T-helper 17 cell (primary cell): ENCODE data around the gene ZNF597. TPM values are rescaled to one million over a fixed set of nuclear protein-coding genes. Genes with fewer than 3 reads are reported as not detected.
"Not testable (repeated sequence)": the region's sequence is repeated elsewhere in the genome, so short reads cannot be mapped to it uniquely, and the experiment has no call there.

Source experiments
- ATAC-seq: fragments of 150-1000 bp; cut with Tn5 transposase; 2 replicates; pipeline ENCODE4 v1.10.0; 2021; ENCODE audit warnings: mild to moderate bottlenecking, moderate library complexity
- DNase-seq, 3 donors: peaks; one replicate each; pipeline versions ENCODE4 v3.0.0 to v3.0.0-alpha.2; 2020 to 2021
- H3K9me3 ChIP-seq: one replicate; pipeline ENCODE4 v1.7.0; 2013; ENCODE audit warnings: low read length, mild to moderate bottlenecking; ENCODE audit not compliant: control insufficient read depth, poor library complexity, severe bottlenecking
- H3K27ac Mint-ChIP-seq: one replicate; pipeline ENCODE4 v1.8.0; 2022; ENCODE audit warnings: mild to moderate bottlenecking, moderate library complexity, mixed read lengths
- H3K27me3 Mint-ChIP-seq: one replicate; pipeline ENCODE4 v1.8.0; 2022; ENCODE audit warnings: mixed read lengths
- H3K36me3 Mint-ChIP-seq: one replicate; pipeline ENCODE4 v1.8.0; 2022; ENCODE audit warnings: low read depth, mixed read lengths
- H3K4me1 Mint-ChIP-seq: one replicate; pipeline ENCODE4 v1.8.0; 2022; ENCODE audit warnings: mild to moderate bottlenecking, mixed read lengths
- H3K4me3 Mint-ChIP-seq: one replicate; pipeline ENCODE4 v1.8.0; 2022; ENCODE audit warnings: mild to moderate bottlenecking, moderate library complexity, mixed read lengths
- total RNA-seq, 4 donors: library from RNA in 2 of 4; stranded (reverse) in 2 of 4; gene quantifications; one replicate each; pipeline ENCODE4 v1.2.3 and lab custom pipeline; 2022 to 2026

ZNF597 gene
- total RNA-seq, 2 donors from 2014 or later: 3.0 to 3.2 TPM

DNA sequence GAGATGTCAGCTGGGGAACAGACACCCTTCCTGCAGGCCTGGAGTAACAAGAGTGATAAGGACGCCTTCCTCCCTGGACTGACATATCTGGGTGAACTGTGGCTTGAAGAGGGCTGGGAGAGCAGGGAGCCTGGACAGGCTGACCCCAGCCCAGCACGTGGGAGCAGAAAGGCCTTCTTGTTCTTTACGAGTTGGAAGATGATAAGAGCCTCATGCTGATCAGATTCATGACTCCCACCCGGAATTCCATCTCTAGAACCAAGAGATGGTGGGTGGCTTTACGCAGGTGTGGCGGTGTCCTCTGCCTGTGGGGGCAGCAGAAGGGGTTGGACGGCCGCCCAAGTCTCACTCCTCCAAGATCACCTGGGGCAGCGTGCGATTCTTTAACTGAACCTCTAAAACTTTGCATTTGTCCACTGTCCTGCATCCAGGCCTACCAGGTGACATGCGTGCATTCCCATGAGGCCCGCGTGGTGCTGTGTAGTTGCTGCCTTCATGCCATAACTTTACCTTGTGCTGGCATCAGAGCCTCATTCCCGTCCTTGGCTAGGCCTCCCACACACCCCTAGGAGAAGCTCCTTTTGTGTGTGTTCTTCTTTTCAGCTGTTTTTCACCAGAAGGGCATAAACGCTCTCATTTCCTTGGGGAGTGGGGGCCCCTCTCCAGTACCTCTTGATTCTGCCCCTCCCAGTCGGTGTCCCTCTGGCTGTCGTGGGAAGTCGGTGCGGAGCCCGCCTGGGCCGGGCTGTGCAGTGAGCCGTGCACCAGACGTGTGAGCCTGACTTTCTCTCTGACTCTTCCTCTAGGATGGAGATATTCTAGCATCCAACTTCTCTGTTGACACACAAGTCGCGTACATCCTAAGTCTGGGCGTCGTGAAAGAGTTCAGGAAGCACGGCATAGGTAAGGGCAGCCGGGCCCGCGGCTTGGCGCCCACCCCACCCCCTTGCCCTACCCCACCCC, 38.7 kb upstream of the ZNF597 start:
- ATAC-seq: no peak
- Mint-ChIP-seq H3K27me3 (no peaks in the 10 kb centered on the region), H3K27ac (no peak overlapping the region)

DNA sequence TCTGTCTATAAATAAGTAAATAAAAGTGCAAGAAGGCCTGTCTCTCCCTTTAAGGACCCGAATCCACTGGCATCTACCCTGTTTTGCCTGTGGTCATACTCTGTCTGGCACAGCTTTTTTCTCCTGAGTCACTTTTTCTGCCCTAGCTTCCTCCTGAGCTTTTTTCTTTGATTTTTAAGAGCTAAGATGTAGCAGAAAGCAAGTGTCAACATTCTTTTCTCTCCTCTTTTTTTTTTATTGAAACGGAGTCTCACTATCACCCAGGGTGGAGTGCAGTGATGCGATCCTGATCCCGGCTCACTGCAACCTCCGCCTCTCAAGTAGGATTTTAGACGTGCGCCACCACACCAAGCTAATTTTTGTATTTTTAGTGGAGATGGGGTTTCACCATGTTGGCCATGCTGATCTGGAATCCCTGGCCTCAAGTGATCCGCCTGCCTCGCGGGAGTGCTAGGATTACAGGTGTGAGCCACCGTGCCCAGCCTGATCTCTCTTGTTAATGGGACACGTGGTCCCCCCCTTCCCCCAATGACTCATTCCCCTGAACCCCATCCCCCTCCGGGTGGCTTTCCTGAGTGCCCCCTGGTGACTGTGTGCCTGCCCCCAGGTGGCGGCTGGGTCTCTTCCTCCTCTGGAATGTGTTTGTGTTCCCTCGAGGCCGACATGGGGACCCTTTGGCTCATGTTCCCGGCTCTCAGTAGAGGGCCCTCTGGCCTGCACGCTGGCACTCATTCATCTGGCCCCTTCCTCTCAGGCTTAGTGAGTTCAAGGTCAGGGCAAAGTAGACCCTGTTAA, 37.8 kb upstream of the ZNF597 start:
- Mint-ChIP-seq H3K27me3 (no peaks in the 10 kb centered on the region), H3K36me3 (peaks cover 11% of the 10 kb centered on the region), H3K27ac (no peak overlapping the region), H3K4me1 (peaks cover 2% of the 10 kb centered on the region), H3K4me3 (peak overlapping the region; percentile 52)
- DNase-seq (no peak), ATAC-seq (no peak)
- no peaks in the 10 kb centered on the region for H3K9me3 ChIP-seq

More for the DNA sequence above, 38.7 kb upstream of the ZNF597 start:
- no peaks in the 10 kb centered on the region for H3K9me3 ChIP-seq
- Mint-ChIP-seq H3K36me3 (peaks cover 11% of the 10 kb centered on the region), H3K4me3 (no peak overlapping the region), H3K4me1 (peaks cover 2% of the 10 kb centered on the region)
- no peak for DNase-seq

DNA sequence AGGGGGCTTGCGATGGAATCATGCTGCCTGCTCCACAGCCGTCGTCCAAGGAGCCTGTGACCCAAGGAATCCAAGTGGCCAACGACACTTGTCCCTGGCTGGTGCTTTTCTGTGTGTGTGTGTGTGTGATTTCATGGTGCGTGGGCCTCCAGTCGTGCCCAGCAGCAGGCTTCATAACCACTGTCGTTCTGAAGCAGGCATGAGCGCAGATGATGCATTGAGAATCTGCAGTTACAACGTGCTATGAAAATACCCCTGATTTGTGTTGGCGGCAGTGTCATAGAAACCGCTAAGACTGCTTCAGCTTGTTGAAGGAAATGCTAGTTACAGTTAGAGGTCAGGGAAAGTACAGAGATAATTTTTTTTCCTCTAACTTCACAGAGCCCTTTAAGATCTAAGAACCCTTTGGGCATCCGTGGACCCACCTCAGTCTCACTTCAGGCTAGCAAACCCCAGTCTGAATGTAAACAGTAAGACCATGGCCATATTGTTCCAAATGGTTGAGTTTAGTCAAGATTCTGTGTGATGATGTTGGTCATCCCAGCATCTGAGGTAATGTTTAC, 36.4 kb upstream of the ZNF597 start:
- Mint-ChIP-seq H3K4me1 (peaks cover 7% of the 10 kb centered on the region), H3K36me3 (peaks cover 10% of the 10 kb centered on the region), H3K27me3 (no peaks in the 10 kb centered on the region), H3K4me3 (no peak overlapping the region), H3K27ac (peak overlapping the region; percentile 24)
- ATAC-seq (peak; percentile 75), DNase-seq (no peak)
- no peaks in the 10 kb centered on the region for H3K9me3 ChIP-seq

DNA sequence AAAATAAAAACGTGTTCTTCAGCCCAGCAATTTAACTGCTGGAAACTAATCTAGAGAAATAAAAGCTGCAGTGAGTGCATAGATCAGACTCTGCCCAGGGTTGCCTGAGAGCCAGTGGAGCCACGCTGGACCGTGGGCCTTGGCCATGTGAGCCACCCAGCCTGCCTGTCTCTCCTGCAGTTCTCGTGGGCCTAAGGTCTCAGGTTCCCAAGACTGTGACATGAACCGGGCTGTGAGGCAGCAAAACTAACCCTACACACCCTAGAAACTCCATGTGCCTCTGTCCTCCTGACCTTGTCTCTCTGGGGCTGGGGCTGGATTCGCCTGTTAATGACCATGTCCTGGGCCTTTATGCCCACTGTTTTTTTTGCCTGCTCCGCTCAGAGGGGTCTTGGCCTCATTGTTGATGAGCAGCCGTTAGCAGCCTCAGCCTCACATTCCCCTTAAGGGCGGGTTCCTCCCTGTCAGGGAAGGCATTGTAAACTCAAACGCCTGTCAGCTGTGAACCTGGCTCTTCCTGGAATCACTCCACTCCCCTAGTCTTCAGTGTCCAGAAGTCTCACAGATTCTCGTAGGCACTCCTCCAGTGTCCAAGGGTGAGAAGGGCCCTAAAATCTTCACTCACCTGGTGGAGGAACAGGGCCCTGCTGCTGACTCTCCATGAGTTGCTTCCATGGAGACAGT, 35.1 kb upstream of the ZNF597 start:
- Mint-ChIP-seq H3K4me1 (peaks cover 9% of the 10 kb centered on the region), H3K27me3 (no peaks in the 10 kb centered on the region), H3K36me3 (peaks cover 9% of the 10 kb centered on the region), H3K4me3 (no peak overlapping the region), H3K27ac (no peak overlapping the region)
- ATAC-seq (no peak), DNase-seq (no peak)
- H3K9me3 ChIP-seq: no peaks in the 10 kb centered on the region

DNA sequence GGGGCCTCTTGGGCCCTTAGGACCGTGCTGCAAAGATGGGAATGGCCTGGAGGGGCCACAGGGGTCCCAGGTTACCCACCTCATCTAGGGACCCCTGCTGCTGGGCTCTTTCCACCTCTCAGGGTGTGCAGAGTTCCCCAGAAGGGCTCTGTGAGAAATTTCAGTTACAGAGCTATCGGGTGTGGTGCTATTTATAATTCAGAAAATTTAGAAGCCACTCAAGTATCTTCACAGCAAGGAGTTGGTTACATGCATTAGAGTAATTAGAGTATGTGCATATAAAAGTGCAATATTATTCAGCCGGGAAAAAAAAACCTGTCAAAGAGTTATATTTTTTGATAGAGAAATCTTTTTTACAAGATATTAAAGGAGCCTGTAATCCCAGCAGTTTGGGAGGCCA, 33.1 kb upstream of the ZNF597 start:
- Mint-ChIP-seq H3K4me1 (peaks cover 14% of the 10 kb centered on the region), H3K36me3 (peaks cover 5% of the 10 kb centered on the region)
- DNase-seq: no peak

GRCh38 chr16:3475604-3476375, 32.5 kb upstream of the ZNF597 start:
- DNase-seq (no peak), ATAC-seq (no peak)
- no peak overlapping the region for H3K4me3 Mint-ChIP-seq
- H3K27me3 Mint-ChIP-seq: no peaks in the 10 kb centered on the region
- peaks cover 14% of the 10 kb centered on the region for H3K4me1 Mint-ChIP-seq
- H3K27ac Mint-ChIP-seq: peak overlapping the region; percentile 74
- H3K9me3 ChIP-seq: no peaks in the 10 kb centered on the region
- H3K36me3 Mint-ChIP-seq: peaks cover 5% of the 10 kb centered on the region

More for the DNA sequence above, 33.1 kb upstream of the ZNF597 start:
- Mint-ChIP-seq H3K27ac (peak overlapping the region; percentile 37), H3K27me3 (no peaks in the 10 kb centered on the region), H3K4me3 (no peak overlapping the region)
- ATAC-seq: no peak
- no peaks in the 10 kb centered on the region for H3K9me3 ChIP-seq

- not testable (repeated sequence) for H3K36me3 Mint-ChIP-seq, ATAC-seq
- peak overlapping the region; percentile 74 for H3K27ac Mint-ChIP-seq
Measured at GRCh38 chr16:3474870-3475269, 31.6 kb upstream of the ZNF597 start.

DNA sequence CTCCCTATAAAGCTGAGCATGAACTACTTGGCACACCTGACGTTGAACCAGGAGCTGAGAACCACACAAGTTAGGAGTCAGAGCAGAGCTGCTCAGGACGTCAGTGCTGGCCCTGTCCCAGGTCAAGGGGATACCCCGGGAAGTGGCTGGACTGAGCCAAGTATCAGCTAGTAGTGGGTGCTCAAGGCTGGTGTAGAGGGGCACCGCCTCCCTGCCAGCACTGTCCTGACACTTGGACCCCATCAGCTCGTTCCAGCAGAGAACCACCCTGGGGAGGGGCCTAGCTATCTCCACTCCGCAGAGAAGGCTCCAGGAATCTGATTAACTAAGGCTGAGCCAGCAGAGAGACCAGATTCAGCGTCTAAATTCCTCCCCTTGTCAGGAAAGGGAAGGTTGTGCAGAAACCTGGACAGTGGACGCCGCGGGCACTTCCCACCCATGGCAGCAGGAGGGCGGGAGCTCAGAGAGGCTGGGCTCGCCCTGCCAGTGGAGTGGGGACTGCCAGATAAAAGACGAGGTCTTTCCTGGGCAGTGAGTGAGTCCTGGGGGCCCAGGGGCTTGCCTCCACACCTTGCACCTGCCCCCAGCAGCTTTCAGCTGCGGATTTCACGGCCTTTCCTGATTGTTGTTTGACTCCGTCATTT, 31.0 kb upstream of the ZNF597 start:
- H3K27ac Mint-ChIP-seq: no peak overlapping the region
- H3K4me3 Mint-ChIP-seq: no peak overlapping the region
- H3K9me3 ChIP-seq: no peaks in the 10 kb centered on the region
- DNase-seq (no peak), ATAC-seq (no peak)
- peaks cover under 1% of the 10 kb centered on the region for H3K36me3 Mint-ChIP-seq
- H3K27me3 Mint-ChIP-seq: no peaks in the 10 kb centered on the region
- H3K4me1 Mint-ChIP-seq: peaks cover 14% of the 10 kb centered on the region

More at GRCh38 chr16:3474870-3475269, 31.6 kb upstream of the ZNF597 start:
- H3K9me3 ChIP-seq, H3K4me3 Mint-ChIP-seq, DNase-seq, H3K27me3 Mint-ChIP-seq: not testable (repeated sequence)
- H3K4me1 Mint-ChIP-seq: peaks cover 14% of the 10 kb centered on the region

GRCh38 chr16:3473596-3473943, 30.3 kb upstream of the ZNF597 start:
- not testable (repeated sequence) for DNase-seq, H3K36me3 Mint-ChIP-seq, H3K9me3 ChIP-seq

DNA sequence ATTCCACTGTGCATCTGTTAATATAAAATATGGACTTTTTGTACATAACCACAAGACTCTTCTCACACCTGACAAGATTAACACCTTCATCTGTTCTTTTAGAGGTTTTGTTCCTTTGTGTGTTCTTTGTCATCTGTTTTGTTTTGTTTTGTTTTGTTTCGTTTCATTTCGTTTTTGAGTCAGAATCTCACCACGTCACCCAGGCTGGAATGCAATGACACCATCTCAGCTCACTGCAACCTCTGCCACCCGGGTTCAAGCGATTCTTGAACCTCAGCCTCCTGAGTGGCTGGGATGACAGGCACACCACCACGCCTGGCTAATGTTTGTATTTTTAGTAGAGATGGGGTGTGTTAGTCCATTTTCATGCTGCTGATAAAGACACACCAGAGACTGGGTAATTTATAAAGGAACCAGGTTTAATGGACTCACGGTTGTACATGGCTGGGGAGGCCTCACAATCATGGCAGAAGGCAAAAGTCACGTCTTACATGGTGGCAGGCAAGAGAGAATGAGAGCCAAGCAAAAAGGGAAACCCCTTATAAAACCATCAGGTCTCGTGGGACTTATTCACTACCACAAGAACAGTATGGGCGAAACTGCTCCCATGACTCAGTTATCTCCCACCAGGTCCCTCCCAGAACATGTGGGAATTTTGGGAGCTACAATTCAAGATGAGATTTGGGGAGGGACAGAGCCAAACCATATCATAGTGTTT, 29.7 kb upstream of the ZNF597 start:
- no peak for DNase-seq
- Mint-ChIP-seq H3K27me3 (no peaks in the 10 kb centered on the region), H3K4me1 (peaks cover 19% of the 10 kb centered on the region), H3K36me3 (no peaks in the 10 kb centered on the region), H3K27ac (peak overlapping the region; percentile 29), H3K4me3 (no peak overlapping the region)
- H3K9me3 ChIP-seq: no peaks in the 10 kb centered on the region
- no peak for ATAC-seq

More at GRCh38 chr16:3473596-3473943, 30.3 kb upstream of the ZNF597 start:
- not testable (repeated sequence) for H3K27me3 Mint-ChIP-seq, H3K27ac Mint-ChIP-seq, H3K4me3 Mint-ChIP-seq, ATAC-seq
- H3K4me1 Mint-ChIP-seq: peaks cover 14% of the 10 kb centered on the region

DNA sequence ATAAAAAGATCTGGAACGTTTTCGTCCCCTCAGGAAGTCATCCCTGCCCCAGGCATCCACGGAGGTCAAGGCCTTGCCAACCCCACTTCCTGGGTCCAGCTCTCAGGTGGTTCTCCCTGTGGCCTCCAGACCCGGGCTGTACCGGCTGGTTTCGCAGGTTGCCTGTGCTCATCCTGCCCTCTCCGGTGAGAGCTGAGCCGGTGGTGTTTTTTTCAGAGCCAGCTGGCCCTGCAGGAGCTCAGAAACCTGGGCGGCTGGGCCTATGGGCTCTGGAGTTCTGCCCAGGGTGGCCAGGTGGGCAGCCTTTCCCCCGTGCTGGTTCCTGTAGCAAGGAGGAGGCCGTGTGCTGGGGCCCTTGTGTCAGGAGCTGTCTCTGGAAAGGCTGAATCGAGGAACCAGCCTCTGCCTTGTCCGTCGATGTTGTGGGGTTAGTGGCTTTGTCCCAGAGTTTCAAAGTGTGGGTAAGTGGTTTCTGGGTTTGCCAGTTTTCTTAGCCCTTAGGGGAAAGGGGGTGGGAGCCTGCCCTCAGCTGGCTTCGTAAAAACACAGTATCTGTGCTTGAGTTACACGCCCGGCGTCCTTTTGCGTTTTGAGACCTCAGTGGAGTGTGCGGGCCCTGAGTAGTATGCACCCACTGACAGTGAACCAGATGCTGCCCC, 28.3 kb upstream of the ZNF597 start:
- DNase-seq (no peak), ATAC-seq (no peak)
- Mint-ChIP-seq H3K27ac (no peak overlapping the region), H3K36me3 (no peaks in the 10 kb centered on the region), H3K4me1 (peaks cover 33% of the 10 kb centered on the region), H3K4me3 (no peak overlapping the region), H3K27me3 (no peaks in the 10 kb centered on the region)
- no peaks in the 10 kb centered on the region for H3K9me3 ChIP-seq
